Measurements from ENCODE around the gene VMP1.
"Not testable (repeated sequence)": the region's sequence is repeated elsewhere in the genome, so short reads cannot be mapped to it uniquely, and the experiment has no call there.

The VMP1 gene

DNA sequence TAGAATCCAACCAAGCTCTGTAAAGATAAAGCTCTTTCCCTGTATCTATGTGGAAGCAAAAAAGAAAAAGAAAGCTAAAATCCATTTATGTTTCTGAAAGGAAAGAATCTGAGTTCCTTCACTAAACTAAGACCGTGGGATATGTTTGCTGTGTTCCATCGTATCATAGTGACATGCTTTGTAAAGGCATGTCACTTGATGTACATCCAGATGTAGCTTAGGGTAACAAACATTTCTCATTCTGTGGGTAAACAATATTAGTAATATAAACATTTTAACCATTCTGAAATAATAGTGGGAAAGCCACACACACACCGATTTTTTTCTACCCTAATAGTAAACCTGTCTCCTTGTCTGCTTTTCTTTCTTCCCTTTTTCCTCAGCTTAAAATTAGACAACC lies 107.2 kb downstream of the VMP1 start:
- DNase-seq: no peak

DNA sequence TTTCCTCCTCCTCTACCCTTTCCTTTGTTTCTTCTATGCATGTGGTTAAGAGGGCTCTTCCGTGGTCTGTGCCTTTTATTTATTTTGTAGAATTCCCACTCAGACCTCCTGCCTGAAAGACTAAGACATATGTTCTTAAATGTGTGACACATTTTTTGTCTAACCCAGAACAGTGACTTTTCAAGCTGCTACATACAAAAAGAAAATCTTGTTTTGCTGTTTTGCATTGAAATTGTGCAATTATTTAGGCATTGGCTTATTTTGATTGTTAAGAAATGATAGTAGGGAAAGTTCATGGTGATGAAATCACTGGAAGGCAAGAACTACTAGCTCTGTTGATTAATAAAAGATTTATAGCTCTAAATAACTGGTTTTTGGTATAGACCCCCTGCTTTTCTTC lies 108.5 kb downstream of the VMP1 start:
- no peak for DNase-seq

DNA sequence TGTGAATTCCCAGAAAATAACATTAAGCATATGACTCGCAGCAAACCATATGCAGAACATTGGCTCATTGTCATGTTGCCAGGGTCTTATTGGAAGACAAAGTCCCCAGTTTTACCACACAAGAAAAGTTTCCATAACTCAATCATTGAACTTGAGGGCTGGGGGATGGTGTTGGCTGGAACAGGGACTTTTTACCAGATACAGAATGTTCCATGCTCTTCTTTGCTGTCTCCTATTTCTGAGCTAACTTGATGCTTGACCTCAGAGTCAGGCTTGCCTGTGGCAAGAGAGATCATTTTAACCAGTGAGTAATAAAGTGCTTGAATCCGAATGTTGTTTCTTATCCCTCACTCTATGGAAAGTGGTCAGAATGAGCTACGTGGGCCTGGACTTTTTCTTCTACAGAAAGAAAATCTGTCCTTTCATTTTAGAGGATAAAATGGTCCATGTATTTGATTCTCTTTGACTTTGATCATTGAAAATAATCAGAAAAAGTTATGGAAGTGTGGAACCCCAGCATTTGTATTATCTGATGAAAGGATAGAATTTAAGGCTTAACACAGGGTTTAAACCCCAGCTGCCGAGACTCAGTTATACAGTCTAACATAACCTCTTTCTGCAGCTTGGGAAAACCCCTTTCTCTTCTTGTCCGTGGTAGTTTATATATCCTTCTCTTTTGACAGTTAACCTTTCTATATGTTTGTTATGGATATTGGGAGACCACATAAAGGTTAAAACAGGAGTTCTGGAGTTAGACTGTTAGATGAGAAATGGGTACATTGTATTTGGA lies 118.3 kb downstream of the VMP1 start:
- no peak for DNase-seq

DNA sequence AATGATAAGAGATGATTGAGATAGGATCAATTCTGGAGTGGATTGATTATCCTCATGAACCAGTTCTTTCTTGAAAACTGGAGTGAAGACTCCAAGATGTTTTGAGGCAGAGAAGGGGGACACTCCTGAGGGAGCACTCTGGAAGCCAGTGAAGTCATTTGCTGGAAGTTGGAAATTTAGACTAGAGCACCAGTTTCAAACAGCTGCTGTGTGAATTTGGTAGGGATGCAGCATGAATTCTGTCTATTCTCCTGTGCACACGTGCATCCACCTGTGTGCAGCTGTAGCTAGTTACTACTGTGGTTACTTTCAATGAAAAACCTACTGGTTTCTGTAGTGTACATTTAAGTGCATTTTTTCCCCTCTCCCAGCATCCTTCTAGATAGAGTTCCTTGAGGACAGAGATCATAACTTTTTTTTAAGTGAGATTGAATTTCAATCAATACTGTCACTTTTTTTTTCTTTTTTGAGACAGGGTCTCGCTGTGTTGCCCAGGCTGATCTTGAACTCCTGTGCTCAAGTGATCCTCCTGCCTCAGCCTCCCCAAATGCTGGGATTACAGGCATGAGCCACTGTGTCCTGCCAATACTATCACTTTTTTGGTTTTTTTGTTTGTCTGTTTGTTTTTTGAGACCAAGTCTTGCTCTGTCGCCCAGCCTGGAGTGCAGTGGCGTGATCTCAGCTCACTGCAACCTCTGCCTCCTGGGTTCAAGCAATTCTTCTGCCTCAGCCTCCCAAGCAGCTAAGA lies 119.4 kb downstream of the VMP1 start:
- DNase-seq: no peak

DNA sequence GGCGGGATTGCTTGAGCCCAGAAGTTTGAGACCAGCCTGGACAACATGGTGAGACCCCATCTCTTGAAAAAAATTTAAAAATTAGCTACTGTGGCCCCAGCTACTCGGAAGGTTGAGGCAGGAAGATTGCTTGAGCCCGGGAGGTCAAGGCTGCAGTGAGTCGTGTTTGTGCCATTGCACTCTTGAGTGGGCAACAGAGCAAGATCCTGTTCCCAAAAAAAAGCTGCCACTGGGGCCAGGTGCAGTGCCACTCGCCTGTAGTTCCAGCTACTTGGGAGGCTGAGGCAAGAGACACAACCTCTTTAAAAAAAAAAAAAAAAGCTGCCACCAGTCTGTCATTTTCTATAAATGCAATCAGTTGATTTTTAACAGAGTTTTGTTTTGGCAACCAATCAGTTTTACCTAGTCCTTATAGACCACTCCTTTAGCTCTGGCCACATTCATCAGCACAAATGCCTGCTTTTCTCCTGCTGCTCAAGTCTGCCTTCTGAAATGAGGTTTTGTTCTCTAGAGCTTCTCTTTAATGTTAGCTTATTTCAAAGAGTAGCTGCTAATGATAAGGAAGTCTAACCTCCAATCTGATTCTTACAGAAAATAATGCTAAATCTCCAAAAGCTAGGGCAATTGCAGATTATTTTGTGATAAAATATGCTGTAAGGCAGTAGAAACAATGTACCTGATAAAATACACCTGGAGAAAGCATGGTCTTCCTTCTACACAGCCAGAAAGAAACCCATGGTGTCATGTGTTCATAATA lies 120.4 kb downstream of the VMP1 start:
- DNase-seq: no peak

DNA sequence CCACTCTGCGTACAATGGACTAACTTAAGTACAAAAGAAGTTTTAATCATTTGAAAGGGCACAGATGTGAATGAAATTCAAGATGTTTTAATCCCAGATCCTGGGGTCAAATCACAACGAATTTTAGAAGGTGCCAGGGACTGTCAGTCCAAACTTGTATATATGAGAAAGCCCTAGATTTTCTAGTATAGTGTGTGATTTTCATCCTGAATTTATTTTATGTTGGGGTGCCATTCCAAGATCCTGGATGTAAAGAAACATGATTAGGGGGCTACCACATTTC lies 121.0 kb downstream of the VMP1 start:
- no peak for DNase-seq

DNA sequence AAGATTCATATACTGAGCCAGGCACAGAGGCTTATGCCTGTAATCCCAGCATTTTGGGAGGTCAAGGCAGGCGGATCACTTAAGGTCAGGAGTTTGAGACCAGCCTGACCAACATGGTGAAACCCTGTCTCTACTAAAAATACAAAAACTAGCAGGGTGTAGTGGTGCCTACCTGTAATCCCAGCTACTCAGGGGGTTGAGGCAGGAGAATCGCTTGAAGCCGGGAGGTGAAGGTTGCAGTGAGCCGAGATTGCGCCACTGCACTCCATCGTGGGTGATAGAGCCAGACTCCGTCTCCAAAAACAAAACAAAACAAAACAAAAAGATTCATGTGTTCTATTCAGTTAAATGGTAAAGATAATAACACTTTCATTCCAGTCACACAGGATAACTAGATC lies 121.4 kb downstream of the VMP1 start:
- not testable (repeated sequence) for DNase-seq

DNA sequence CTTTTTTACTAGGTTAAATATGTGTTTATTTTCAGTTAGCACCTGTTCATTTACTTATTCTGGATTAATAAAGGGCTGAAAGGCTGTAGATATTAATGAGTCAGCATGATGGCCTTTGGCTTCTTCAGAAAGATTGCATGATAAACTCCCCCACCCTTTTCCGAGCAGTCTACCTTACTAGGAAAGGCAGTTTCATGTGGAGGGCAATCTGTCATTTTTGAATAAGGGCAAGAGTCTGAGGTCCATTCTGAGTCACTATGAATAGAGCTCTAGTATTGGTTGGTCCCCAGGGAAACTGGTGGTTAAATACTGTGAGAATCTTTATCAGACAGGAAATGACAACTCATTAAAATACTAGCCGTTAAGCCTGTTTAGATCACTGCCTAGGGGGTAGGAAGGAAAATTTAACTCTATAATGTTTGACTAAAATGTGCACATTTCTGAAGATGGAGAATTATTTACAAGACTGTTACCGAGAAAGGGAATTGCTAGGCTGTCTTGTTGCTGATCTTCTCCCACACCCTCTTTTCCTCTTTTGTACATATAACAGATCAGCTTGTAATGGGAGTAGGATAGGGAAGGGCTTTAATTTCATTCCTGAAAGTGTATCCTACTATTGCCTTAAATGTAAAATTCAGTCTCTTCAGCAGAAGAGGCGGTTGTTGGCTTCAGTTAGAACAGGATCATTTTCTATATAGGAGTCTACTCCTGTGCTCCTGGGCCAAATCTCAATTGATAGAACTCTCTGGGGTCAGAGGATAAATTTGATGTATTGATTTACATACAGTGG lies 122.0 kb downstream of the VMP1 start:
- peak; percentile 57 for DNase-seq

DNA sequence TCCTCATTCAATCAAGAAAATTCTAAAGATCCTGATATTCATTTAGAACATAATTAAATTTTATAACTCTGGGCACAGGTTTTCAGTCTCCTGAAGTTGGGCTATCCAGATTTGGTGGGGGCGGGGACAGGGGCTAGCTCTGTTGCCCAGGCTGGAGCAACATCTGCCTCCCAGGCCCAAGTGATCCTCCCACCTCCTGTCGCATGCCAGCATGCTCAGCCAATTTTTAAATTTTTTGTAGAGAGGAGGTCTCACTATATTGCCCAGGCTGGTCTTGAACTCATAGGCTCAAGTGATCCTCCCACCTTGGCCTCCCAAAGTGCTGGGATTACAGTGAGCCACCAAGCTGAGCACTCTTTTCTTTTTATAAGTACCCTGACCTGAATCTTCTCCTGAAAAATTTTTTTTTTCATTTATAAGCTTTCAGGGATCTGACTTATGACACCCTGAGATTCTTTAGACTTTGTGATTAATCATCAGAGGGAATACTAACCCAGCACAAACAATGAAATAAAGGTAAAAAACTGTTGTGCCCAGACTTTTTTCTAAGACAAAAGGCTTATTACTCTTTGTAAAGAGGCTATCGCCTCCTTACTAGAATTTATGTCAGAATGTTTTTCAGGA lies 122.7 kb downstream of the VMP1 start:
- DNase-seq: no peak

DNA sequence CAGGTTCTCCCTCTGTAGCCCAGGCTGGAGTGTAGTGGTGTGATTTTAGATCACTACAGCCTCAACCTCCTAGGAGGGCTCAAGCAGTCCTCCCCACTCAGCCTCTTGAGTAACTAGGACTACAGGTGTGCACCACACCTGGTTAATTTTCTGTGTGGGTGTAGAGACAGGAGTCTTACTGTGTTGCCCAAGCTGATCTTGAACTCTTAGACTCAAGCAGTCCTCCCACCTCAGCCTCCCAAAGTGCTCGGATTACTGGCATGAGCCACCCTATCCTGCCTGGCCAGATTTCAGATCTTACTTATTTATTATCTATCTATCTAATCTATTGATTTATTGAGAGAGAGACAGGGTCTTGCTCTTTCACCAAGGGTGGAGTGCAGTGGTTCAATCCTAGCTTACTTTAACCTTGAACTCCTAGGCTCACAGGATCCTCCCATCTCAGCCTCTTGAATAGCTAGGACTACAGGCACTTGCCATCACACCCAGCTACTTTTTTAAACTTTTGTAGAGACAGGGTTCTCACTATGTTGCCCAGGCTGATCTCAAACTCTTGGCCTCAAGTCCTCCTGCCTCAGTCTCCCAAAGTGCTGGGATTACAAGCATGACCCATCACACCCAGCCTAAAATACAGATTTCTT lies 123.5 kb downstream of the VMP1 start:
- DNase-seq: no peak

DNA sequence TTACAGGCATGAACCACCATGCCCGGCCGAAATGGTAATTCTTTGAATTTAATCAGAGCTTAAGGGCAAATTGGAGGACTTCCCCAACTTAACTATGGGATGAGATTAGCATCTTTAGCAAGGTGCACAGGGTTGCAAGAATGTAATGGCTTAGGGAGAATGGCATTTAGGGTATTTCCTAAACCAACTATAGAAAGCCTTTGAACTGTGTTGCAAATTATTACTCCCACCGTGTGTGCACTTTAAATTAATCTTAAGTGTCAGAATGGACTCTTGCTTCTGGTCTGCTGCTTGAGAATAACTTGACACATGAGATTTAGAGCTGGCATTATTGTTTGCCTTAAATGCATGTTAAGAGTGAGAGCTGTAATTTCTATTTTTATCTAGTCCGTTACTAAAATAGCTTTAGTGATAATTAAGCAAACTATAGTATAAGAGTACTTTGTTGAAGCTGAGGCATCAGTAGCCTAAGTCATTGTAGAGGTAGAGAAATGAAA lies 125.5 kb downstream of the VMP1 start:
- DNase-seq: no peak

DNA sequence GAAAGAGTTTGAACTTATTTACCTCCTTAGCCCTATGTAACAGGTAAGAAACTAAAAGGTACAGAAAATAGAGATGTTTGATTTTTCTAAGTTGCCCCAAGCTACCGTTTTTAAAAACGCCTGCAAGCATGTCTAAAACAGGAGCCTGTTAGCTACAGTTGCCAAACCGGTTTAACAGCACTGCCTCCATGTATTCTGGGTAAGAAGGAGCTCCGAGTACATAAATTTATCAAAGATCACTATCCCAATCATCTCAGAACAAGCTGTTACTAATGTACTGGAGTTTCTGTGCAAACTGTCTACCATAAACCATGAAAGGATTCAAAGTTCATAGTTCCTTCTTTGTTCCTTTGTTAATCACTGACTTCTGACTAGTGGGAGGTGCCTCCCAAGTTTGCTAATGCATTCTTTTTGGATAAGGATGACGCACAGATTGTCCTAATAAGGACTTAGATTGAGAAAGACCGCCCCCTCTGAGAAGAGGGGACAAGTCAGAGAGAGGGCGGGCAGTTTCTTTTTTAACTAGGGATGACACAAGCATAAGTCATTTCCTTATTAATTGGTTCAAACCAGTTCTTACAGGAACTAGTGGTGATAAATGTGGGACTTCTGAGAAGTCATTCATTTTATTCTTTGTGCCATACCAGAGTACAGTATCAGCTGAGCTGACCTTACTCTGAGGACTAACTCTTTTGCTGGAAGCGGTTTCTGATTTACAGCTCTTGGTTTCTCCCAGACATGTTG lies 130.0 kb downstream of the VMP1 start:
- DNase-seq: peak; percentile 88

DNA sequence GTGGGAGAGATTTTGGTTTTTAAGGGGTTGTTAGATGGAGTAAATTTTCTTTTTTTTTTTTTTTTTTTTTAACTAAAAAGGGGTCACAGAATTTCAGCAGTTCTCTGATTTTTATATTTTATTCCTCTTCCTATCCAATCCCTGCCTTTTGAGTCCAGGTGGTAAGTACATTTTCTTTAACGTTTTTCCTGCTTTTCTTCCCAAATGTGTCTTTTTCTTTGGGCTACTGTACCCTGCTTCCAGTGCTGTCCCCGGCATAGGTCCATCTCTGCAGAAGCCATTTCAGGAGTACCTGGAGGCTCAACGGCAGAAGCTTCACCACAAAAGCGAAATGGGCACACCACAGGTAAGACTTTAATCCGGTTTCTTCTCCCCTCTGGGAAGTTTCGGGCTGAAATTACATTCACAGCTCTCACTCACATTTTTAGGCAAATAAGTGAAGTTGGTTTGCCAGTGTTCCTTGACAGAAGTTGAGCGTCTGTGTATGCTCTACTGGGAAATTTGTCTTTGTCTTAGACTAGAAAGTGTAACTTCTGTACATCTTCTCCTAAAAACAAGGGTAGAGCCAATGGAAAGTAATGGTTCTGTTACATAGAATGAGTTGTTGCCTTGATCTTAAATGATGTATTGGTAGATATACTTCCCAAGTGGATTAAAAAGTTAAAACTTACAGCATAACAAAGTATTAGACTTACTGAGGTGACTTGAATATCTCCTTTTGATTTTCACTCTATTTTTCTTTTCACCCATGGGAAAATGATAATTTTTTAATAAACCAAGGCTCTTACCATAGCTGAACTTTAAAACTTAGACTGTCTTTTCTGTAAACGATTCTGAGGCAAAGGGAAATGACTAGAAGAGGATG lies 130.8 kb downstream of the VMP1 start:
- no peak for DNase-seq

DNA sequence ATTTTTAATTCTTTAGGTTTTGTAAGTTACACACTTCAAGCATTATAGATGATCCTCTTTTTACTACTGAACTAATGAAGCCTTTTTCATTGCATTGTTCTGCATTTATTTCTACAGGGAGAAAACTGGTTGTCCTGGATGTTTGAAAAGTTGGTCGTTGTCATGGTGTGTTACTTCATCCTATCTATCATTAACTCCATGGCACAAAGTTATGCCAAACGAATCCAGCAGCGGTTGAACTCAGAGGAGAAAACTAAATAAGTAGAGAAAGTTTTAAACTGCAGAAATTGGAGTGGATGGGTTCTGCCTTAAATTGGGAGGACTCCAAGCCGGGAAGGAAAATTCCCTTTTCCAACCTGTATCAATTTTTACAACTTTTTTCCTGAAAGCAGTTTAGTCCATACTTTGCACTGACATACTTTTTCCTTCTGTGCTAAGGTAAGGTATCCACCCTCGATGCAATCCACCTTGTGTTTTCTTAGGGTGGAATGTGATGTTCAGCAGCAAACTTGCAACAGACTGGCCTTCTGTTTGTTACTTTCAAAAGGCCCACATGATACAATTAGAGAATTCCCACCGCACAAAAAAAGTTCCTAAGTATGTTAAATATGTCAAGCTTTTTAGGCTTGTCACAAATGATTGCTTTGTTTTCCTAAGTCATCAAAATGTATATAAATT lies 132.3 kb downstream of the VMP1 start:
- no peak for DNase-seq

DNA sequence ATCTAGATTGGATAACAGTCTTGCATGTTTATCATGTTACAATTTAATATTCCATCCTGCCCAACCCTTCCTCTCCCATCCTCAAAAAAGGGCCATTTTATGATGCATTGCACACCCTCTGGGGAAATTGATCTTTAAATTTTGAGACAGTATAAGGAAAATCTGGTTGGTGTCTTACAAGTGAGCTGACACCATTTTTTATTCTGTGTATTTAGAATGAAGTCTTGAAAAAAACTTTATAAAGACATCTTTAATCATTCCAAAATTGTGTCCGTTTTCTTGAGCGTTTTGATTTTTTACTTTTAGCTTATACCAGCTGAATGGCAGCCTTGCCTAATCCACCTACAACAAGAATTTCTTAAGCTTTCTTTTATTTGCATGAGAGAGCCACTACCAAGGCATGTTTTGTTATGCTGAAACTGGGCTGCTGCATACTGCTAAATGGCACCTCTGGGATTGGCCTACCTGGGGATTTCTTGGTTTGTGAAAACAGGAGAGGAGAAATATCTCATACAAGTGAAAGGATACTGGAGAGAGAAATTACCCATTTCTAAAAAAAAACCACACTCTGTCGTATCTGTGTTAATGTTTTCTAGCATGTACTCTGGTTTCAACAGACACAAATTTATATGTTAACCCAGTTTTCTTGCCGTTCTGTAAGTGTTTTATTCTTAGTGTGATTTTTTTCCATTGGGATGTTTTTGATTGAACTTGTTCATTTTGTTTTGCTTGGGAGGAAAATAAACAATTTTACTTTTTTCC lies 133.1 kb downstream of the VMP1 start:
- DNase-seq: no peak

DNA sequence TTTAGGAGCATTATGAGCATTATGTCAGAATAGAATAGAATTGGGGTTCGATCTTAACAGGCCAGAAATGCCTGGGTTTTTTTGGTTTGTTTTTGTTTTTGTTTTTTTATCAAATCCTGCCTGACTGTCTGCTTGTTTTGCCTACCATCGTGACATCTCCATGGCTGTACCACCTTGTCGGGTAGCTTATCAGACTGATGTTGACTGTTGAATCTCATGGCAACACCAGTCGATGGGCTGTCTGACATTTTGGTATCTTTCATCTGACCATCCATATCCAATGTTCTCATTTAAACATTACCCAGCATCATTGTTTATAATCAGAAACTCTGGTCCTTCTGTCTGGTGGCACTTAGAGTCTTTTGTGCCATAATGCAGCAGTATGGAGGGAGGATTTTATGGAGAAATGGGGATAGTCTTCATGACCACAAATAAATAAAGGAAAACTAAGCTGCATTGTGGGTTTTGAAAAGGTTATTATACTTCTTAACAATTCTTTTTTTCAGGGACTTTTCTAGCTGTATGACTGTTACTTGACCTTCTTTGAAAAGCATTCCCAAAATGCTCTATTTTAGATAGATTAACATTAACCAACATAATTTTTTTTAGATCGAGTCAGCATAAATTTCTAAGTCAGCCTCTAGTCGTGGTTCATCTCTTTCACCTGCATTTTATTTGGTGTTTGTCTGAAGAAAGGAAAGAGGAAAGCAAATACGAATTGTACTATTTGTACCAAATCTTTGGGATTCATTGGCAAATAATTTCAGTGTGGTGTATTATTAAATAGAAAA lies 133.8 kb downstream of the VMP1 start:
- DNase-seq: not testable (repeated sequence)

DNA sequence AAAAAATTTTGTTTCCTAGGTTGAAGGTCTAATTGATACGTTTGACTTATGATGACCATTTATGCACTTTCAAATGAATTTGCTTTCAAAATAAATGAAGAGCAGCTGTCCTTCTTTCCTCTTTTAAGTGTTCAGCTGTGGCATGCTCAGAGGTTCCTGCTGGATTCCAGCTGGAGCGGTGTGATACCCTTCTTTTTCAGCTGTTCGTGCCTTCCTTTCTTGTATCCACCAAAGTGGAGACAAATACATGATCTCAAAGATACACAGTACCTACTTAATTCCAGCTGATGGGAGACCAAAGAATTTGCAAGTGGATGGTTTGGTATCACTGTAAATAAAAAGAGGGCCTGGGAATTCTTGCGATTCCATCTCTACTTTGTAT lies 134.4 kb downstream of the VMP1 start:
- DNase-seq: not testable (repeated sequence)

Measured in GDM1 (cell line).